ENCODE results near the gene FBXL16. TPM values are rescaled to one million over a fixed set of nuclear protein-coding genes. Genes with fewer than 3 reads are reported as not detected.

FBXL16 gene
- total RNA-seq, 2 donors from 2014 or later, result 1.2 to 3.1 TPM

- ATAC-seq (peak; percentile 92), DNase-seq (peak; percentile 91 to 94)
- intact Hi-C loops (cut with DNase I, micrococcal nuclease), result no loop called here
Measured at GRCh38 chr16:660459-661183, 45.0 kb downstream of the FBXL16 start.

- ATAC-seq (no peak), DNase-seq (no peak)
- intact Hi-C loops (cut with DNase I, micrococcal nuclease), result no loop called here
Measured at GRCh38 chr16:660132-660458, 45.5 kb downstream of the FBXL16 start.

- no peak for ATAC-seq
- intact Hi-C loops (cut with DNase I, micrococcal nuclease), result no loop called here
- no peak for DNase-seq
Measured at GRCh38 chr16:659618-660017, 46.0 kb downstream of the FBXL16 start.

- ATAC-seq, result no peak
- DNase-seq, result no peak
- intact Hi-C loops (cut with DNase I, micrococcal nuclease), result no loop called here
Measured at GRCh38 chr16:658679-659571, 46.7 kb downstream of the FBXL16 start.

GRCh38 chr16:657487-657886 lies 48.1 kb downstream of the FBXL16 start:
- intact Hi-C loops (cut with DNase I, micrococcal nuclease), result no loop called here
- ATAC-seq (no peak), DNase-seq (no peak)

GRCh38 chr16:654034-654433 lies 51.6 kb downstream of the FBXL16 start:
- ATAC-seq (no peak), DNase-seq (no peak)
- intact Hi-C loops (cut with DNase I, micrococcal nuclease), result no loop called here

- DNase-seq (no peak), ATAC-seq (no peak)
- intact Hi-C loops (cut with DNase I, micrococcal nuclease), result no loop called here
Measured at GRCh38 chr16:652454-653305, 52.9 kb downstream of the FBXL16 start.

- intact Hi-C loops (cut with DNase I, micrococcal nuclease), result no loop called here
- DNase-seq, result no peak
- ATAC-seq, result no peak
Measured at GRCh38 chr16:651844-652243, 53.8 kb downstream of the FBXL16 start.

- DNase-seq, result no peak
- intact Hi-C loops (cut with DNase I, micrococcal nuclease), result no loop called here
- ATAC-seq, result no peak
Measured at GRCh38 chr16:649631-650030, 56.0 kb downstream of the FBXL16 start.

GRCh38 chr16:648781-649589 lies 56.6 kb downstream of the FBXL16 start, which contains the start of gene WDR90:
WDR90 (plus strand) TSS chr16:649365; CDS start chr16:649417, 52 bp downstream.
- peak; percentile 72 for ATAC-seq
- intact Hi-C loops (cut with DNase I, micrococcal nuclease), result no loop called here
- peak; percentile 95 to 96 for DNase-seq

GRCh38 chr16:648071-648780 lies 57.4 kb downstream of the FBXL16 start:
- peak; percentile 59 for ATAC-seq
- intact Hi-C loops (cut with DNase I, micrococcal nuclease), result no loop called here
- DNase-seq, result peak; percentile 85 to 88

- ATAC-seq (peak; percentile 30), DNase-seq (peak; percentile 61 to 64)
- intact Hi-C loops (cut with DNase I, micrococcal nuclease), result no loop called here
Measured at GRCh38 chr16:647173-647902, 58.3 kb downstream of the FBXL16 start.

- ATAC-seq, result no peak
- DNase-seq, result no peak
- intact Hi-C loops (cut with DNase I, micrococcal nuclease), result no loop called here
Measured at GRCh38 chr16:646679-647172, 58.9 kb downstream of the FBXL16 start.

- intact Hi-C loops (cut with DNase I, micrococcal nuclease), result no loop called here
- ATAC-seq, result peak; percentile 3
- DNase-seq, result peak; percentile 63 to 87
Measured at GRCh38 chr16:645852-646678, 59.5 kb downstream of the FBXL16 start.

GRCh38 chr16:644556-644955 lies 61.0 kb downstream of the FBXL16 start:
- ATAC-seq, result no peak
- intact Hi-C loops (cut with DNase I, micrococcal nuclease), result no loop called here
- no peak for DNase-seq

GRCh38 chr16:643050-643368 lies 62.6 kb downstream of the FBXL16 start:
- DNase-seq, result no peak
- no peak for ATAC-seq
- intact Hi-C loops (cut with DNase I, micrococcal nuclease), result no loop called here
